ENCODE results near the gene SCGB1D2. TPM values are rescaled to one million over a fixed set of nuclear protein-coding genes. Genes with fewer than 3 reads are reported as not detected.

SCGB1D2 gene
- total RNA-seq, 1 experiment from 2014 or later: not detected

DNA sequence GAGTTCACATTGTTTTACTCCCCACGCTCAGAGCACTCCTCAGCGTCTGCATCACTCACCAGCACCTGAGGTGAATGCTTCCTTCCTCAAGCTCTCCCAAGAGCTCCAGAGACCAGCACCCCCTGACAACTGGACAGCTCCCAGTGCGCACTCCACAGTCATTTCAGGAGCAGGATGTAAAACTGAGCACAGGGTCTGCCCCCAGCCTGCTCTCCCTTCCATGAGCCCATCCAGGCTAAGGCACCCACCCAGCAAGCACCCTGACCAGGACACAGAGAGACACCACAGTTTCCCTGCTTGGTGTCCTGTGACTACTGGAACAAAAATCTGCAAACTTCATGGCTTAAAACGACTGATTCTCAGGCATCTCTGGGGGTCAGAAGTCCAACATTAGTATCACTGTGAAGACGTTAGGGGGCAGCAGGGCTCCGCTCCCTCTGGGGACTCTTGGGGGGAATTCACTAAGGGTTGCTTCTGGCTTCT lies 3.3 kb downstream of the SCGB1D2 start:
- POLR2A ChIA-PET (ENCODE audit: unreplicated experiment): no interaction called here
- Histone ChIP-seq H3K79me2 (ENCODE audit: low read length) (no peaks in the 10 kb centered on the region), H3K27me3 (ENCODE audit: low read length) (0 out of 2 replicates have a peak, but pooled peaks cover 6% of the 10 kb centered on the region), H3K36me3 (ENCODE audit: low read depth, low read length) (no peaks in the 10 kb centered on the region), H3K9me3 (ENCODE audit: low read length) (no peaks in the 10 kb centered on the region), H3K27ac (ENCODE audit: low read length) (no peak overlapping the region), H2AFZ (ENCODE audit: low read length) (no peak overlapping the region), H3K9ac (ENCODE audit: low read length) (no peak overlapping the region), H3K4me3 (ENCODE audit: low read length) (no peak overlapping the region), H3F3A (ENCODE audit: low read length, unreplicated experiment) (no peaks in the 10 kb centered on the region), H3K9me2 (replicated peaks; ENCODE audit: low read length) (no peaks in the 10 kb centered on the region), H3K4me1 (ENCODE audit: insufficient read depth, low read length) (peaks cover 11% of the 10 kb centered on the region), H4K20me1 (ENCODE audit: low read length) (no peaks in the 10 kb centered on the region), H3K4me2 (ENCODE audit: low read length) (no peak overlapping the region)
- TF ChIP-seq EZH2phosphoT487 (IDR thresholded peaks at IDR 0.05; ENCODE audit: borderline replicate concordance, low read length): no peak
- TF ChIP-seq, protein P1, sequence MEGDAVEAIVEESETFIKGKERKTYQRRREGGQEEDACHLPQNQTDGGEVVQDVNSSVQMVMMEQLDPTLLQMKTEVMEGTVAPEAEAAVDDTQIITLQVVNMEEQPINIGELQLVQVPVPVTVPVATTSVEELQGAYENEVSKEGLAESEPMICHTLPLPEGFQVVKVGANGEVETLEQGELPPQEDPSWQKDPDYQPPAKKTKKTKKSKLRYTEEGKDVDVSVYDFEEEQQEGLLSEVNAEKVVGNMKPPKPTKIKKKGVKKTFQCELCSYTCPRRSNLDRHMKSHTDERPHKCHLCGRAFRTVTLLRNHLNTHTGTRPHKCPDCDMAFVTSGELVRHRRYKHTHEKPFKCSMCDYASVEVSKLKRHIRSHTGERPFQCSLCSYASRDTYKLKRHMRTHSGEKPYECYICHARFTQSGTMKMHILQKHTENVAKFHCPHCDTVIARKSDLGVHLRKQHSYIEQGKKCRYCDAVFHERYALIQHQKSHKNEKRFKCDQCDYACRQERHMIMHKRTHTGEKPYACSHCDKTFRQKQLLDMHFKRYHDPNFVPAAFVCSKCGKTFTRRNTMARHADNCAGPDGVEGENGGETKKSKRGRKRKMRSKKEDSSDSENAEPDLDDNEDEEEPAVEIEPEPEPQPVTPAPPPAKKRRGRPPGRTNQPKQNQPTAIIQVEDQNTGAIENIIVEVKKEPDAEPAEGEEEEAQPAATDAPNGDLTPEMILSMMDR (conservative IDR thresholded peaks at IDR 0.05; ENCODE audit: low read depth, low read length): peak; percentile 40; the same call in 1 of the 2 replicates
- DNase-seq: peak; percentile 63
- intact Hi-C loops (cut with micrococcal nuclease): no loop called here
- BruUV-seq (replicated peaks): no TSS peak
- peak; percentile 42 for ATAC-seq
- CTCF ChIA-PET: no interaction called here

DNA sequence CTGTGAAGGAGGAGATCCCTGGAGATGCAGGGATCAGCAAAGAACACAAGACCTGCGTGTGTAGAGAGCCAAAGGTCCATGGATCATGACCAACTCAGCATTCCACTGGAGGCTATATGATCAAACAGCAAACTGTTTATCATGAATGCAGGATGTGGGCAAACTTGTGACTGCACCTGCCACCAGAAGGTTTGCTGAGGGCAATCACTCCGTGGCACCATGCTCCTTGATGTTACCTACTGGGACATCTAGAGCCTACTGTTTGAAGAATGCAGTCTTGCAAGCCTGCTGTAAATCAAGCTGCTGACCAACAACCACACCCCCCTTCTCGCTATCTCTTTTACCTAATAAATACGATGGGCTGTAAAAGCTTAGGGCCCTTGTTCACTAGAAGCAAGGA lies 9.7 kb downstream of the SCGB1D2 start:
- H3K4me1 ChIP-seq (ENCODE audit: insufficient read depth, low read length): no peaks in the 10 kb centered on the region
- CTCF ChIA-PET: no interaction called here
- 0 out of 2 replicates have a peak, but pooled peaks cover 6% of the 10 kb centered on the region for H3K27me3 ChIP-seq (ENCODE audit: low read length)

DNA sequence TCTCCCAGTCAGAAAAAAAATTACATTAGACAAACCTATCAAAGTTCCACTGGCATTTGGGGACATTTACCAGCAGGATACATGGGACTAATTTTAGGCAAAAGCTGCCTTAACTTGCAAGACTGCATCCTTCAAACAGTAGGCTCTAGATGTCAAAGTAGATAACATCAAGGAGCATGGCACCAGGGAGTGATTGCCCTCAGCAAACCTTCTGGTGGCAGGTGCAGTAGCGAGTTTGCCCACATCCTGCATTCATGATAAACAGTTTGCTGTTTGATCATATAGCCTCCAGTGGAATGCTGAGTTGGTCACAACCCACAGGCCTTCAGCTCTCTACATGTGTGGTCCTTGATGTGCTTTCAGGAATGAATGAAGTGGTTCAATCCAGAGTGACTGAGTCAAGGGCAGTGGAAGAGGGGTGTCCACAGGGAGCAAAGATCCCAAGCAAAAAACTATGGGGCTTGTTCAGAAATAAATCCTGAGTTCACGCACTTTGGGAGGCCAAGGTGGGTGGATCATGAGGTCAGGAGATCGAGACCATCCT lies 12.0 kb downstream of the SCGB1D2 start:
- Histone ChIP-seq H3K4me1 (ENCODE audit: insufficient read depth, low read length) (no peaks in the 10 kb centered on the region), H3K27ac (ENCODE audit: low read length) (no peak overlapping the region), H2AFZ (ENCODE audit: low read length) (no peak overlapping the region), H3K9me3 (ENCODE audit: low read length) (no peaks in the 10 kb centered on the region; the same call in 1 of the 2 replicates), H3K4me3 (ENCODE audit: low read length) (no peak overlapping the region), H3F3A (ENCODE audit: low read length, unreplicated experiment) (no peaks in the 10 kb centered on the region), H3K27me3 (ENCODE audit: low read length) (peaks cover 14% of the 10 kb centered on the region; the same call in 1 of the 2 replicates), H3K79me2 (ENCODE audit: low read length) (no peaks in the 10 kb centered on the region), H3K36me3 (ENCODE audit: low read depth, low read length) (no peaks in the 10 kb centered on the region), H4K20me1 (ENCODE audit: low read length) (no peaks in the 10 kb centered on the region), H3K9ac (ENCODE audit: low read length) (no peak overlapping the region), H3K9me2 (replicated peaks; ENCODE audit: low read length) (no peaks in the 10 kb centered on the region), H3K4me2 (ENCODE audit: low read length) (no peak overlapping the region)
- intact Hi-C loops (cut with micrococcal nuclease): no loop called here
- CTCF ChIA-PET: no interaction called here
- ATAC-seq: no peak
- no TSS peak for BruUV-seq (replicated peaks)
- DNase-seq: no peak
- TF ChIP-seq EZH2 (IDR thresholded peaks at IDR 0.05; ENCODE audit: low read length, unreplicated experiment) (no peak), EZH2phosphoT487 (IDR thresholded peaks at IDR 0.05; ENCODE audit: borderline replicate concordance, low read length) (no peak)
- TF ChIP-seq, protein P1 (conservative IDR thresholded peaks at IDR 0.05; ENCODE audit: low read depth, low read length): no peak
- POLR2A ChIA-PET (ENCODE audit: unreplicated experiment): no interaction called here

More for the DNA sequence above, 9.7 kb downstream of the SCGB1D2 start:
- no peaks in the 10 kb centered on the region; the same call in 1 of the 2 replicates for H3K9me3 ChIP-seq (ENCODE audit: low read length)
- no peak overlapping the region for H3K4me3 ChIP-seq (ENCODE audit: low read length)
- intact Hi-C loops (cut with micrococcal nuclease): no loop called here
- H3K4me2 ChIP-seq (ENCODE audit: low read length): no peak overlapping the region
- H3F3A ChIP-seq (ENCODE audit: low read length, unreplicated experiment): no peaks in the 10 kb centered on the region
- H3K9ac ChIP-seq (ENCODE audit: low read length): no peak overlapping the region
- no peaks in the 10 kb centered on the region for H4K20me1 ChIP-seq (ENCODE audit: low read length)
- no peaks in the 10 kb centered on the region for H3K79me2 ChIP-seq (ENCODE audit: low read length)
- no peaks in the 10 kb centered on the region for H3K36me3 ChIP-seq (ENCODE audit: low read depth, low read length)
- ATAC-seq (no peak), DNase-seq (no peak)
- POLR2A ChIA-PET (ENCODE audit: unreplicated experiment): no interaction called here
- BruUV-seq (replicated peaks): no TSS peak
- no peak overlapping the region for H2AFZ ChIP-seq (ENCODE audit: low read length)
- TF ChIP-seq EZH2phosphoT487 (IDR thresholded peaks at IDR 0.05; ENCODE audit: borderline replicate concordance, low read length) (no peak), EZH2 (IDR thresholded peaks at IDR 0.05; ENCODE audit: low read length, unreplicated experiment) (no peak)
- TF ChIP-seq, protein P1 (conservative IDR thresholded peaks at IDR 0.05; ENCODE audit: low read depth, low read length): no peak
- no peaks in the 10 kb centered on the region for H3K9me2 ChIP-seq (replicated peaks; ENCODE audit: low read length)
- H3K27ac ChIP-seq (ENCODE audit: low read length): no peak overlapping the region
